Activated T-helper 9 cell treated with anti-CD3 and anti-CD28 coated beads, Interleukin-2, amount 50 U/mL, for 16 hours (primary cell): ENCODE data around the gene EPS8L1.

ENCODE experiments used
- DNase-seq: peaks from one replicate; pipeline ENCODE4 v3.0.0-alpha.2; 2020; ENCODE audit warnings: low read depth

EPS8L1 gene

GRCh38 chr19:55115446-55116065 lies 39.9 kb downstream of the EPS8L1 start:
- no peak for DNase-seq

- DNase-seq: peak; percentile 23
These were observed 40.7 kb downstream of the EPS8L1 start for GRCh38 chr19:55116232-55116858.

- DNase-seq: no peak
These were observed 41.4 kb downstream of the EPS8L1 start, which contains the start of gene PPP1R12C for GRCh38 chr19:55116859-55117662. PPP1R12C (minus strand) TSS chr19:55117637; CDS start chr19:55117543, 94 bp downstream.

- peak; percentile 97 for DNase-seq
These were observed 42.2 kb downstream of the EPS8L1 start for GRCh38 chr19:55117663-55118391.

- DNase-seq: no peak
These were observed 42.8 kb downstream of the EPS8L1 start for GRCh38 chr19:55118401-55118991.

- DNase-seq: no peak
These were observed 43.4 kb downstream of the EPS8L1 start for GRCh38 chr19:55119053-55119452.

- no peak for DNase-seq
These were observed 55.8 kb downstream of the EPS8L1 start for GRCh38 chr19:55131421-55131820.

GRCh38 chr19:55132453-55133129 lies 56.9 kb downstream of the EPS8L1 start:
- no peak for DNase-seq

- no peak for DNase-seq
These were observed 58.2 kb downstream of the EPS8L1 start for GRCh38 chr19:55133639-55134444.

- DNase-seq: no peak
These were observed 59.1 kb downstream of the EPS8L1 start for GRCh38 chr19:55134736-55135135.

GRCh38 chr19:55136399-55137102 lies 60.9 kb downstream of the EPS8L1 start:
- no peak for DNase-seq
